KOPT-K1 (cell line): ENCODE measurements around the gene CNOT6L.
"Not testable (repeated sequence)": the region's sequence is repeated elsewhere in the genome, so short reads cannot be mapped to it uniquely, and the experiment has no call there.

ENCODE experiments used
- H3K27ac ChIP-seq: fragments of 200-600 bp; sonication (generic); 2 replicates; pipeline ENCODE4 v1.5.1; 2016; ENCODE audit warnings: antibody characterized with exemption, mild to moderate bottlenecking, low read depth, low read length; ENCODE audit not compliant: poor library complexity, severe bottlenecking
- H3K36me3 ChIP-seq: fragments of 200-600 bp; sonication (generic); 2 replicates; pipeline ENCODE4 v1.5.1; 2017; ENCODE audit warnings: antibody characterized with exemption, mild to moderate bottlenecking, low read length, moderate library complexity; ENCODE audit not compliant: insufficient read depth
- H3K9me3 ChIP-seq: fragments of 200-600 bp; sonication (generic); 2 replicates; pipeline ENCODE4 v1.5.1; 2017; ENCODE audit warnings: antibody characterized with exemption, low read length, mild to moderate bottlenecking; ENCODE audit not compliant: insufficient read depth, poor library complexity, severe bottlenecking

Gene CNOT6L

GRCh38 chr4:77818602-77819403 lies at the start of gene CNOT6L:
Gene CNOT6L (minus strand): TSS chr4:77819368. CDS start chr4:77819308, 60 bp downstream.
- H3K9me3 ChIP-seq, result no peaks in the 10 kb centered on the region
- H3K27ac ChIP-seq, result peak within 1 kb of the TSS; percentile 85
- no peaks in the 10 kb centered on the region for H3K36me3 ChIP-seq

- no peaks in the 10 kb centered on the region for H3K9me3 ChIP-seq
Observed at GRCh38 chr4:77865259-77865658, 46.1 kb upstream of the CNOT6L start.

GRCh38 chr4:77863341-77863740 lies 44.2 kb upstream of the CNOT6L start:
- H3K9me3 ChIP-seq, result not testable (repeated sequence)
- Histone ChIP-seq H3K27ac (peak overlapping the region; percentile 89), H3K36me3 (peaks cover 22% of the 10 kb centered on the region)

More at GRCh38 chr4:77865259-77865658, 46.1 kb upstream of the CNOT6L start:
- H3K27ac ChIP-seq, result no peak overlapping the region
- H3K36me3 ChIP-seq, result peaks cover 36% of the 10 kb centered on the region

GRCh38 chr4:77862478-77863216 lies 43.5 kb upstream of the CNOT6L start, which contains the start of gene MRPL1:
Gene MRPL1 (plus strand): TSS chr4:77862830. CDS start chr4:77862849, 19 bp downstream.
- Histone ChIP-seq H3K36me3 (peaks cover 20% of the 10 kb centered on the region), H3K27ac (peak within 1 kb of the TSS; percentile 89), H3K9me3 (no peaks in the 10 kb centered on the region)

- peak overlapping the region; percentile 89 for H3K27ac ChIP-seq
- no peaks in the 10 kb centered on the region for H3K9me3 ChIP-seq
Observed at GRCh38 chr4:77861495-77861894, 42.3 kb upstream of the CNOT6L start.

GRCh38 chr4:77859256-77859655 lies 40.1 kb upstream of the CNOT6L start:
- Histone ChIP-seq H3K36me3 (no peaks in the 10 kb centered on the region), H3K27ac (no peak overlapping the region), H3K9me3 (no peaks in the 10 kb centered on the region)

More at GRCh38 chr4:77861495-77861894, 42.3 kb upstream of the CNOT6L start:
- H3K36me3 ChIP-seq, result peaks cover 12% of the 10 kb centered on the region

GRCh38 chr4:77856152-77856551 lies 37.0 kb upstream of the CNOT6L start:
- no peak overlapping the region for H3K27ac ChIP-seq
- no peaks in the 10 kb centered on the region for H3K9me3 ChIP-seq
- no peaks in the 10 kb centered on the region for H3K36me3 ChIP-seq

GRCh38 chr4:77854431-77855111 lies 35.4 kb upstream of the CNOT6L start:
- H3K36me3 ChIP-seq, result no peaks in the 10 kb centered on the region
- peak overlapping the region; percentile 89 for H3K27ac ChIP-seq
- no peaks in the 10 kb centered on the region for H3K9me3 ChIP-seq

- no peaks in the 10 kb centered on the region for H3K9me3 ChIP-seq
- H3K27ac ChIP-seq, result peak overlapping the region; percentile 89
Observed at GRCh38 chr4:77852892-77853495, 33.8 kb upstream of the CNOT6L start.

GRCh38 chr4:77849278-77849965 lies 30.3 kb upstream of the CNOT6L start:
- no peak overlapping the region for H3K27ac ChIP-seq
- no peaks in the 10 kb centered on the region for H3K9me3 ChIP-seq
- H3K36me3 ChIP-seq, result no peaks in the 10 kb centered on the region

More at GRCh38 chr4:77852892-77853495, 33.8 kb upstream of the CNOT6L start:
- no peaks in the 10 kb centered on the region for H3K36me3 ChIP-seq

GRCh38 chr4:77848508-77848907 lies 29.3 kb upstream of the CNOT6L start:
- H3K9me3 ChIP-seq, result no peaks in the 10 kb centered on the region
- H3K27ac ChIP-seq, result no peak overlapping the region
- no peaks in the 10 kb centered on the region for H3K36me3 ChIP-seq

- Histone ChIP-seq H3K27ac (no peak overlapping the region), H3K9me3 (no peaks in the 10 kb centered on the region), H3K36me3 (no peaks in the 10 kb centered on the region)
Observed at GRCh38 chr4:77845929-77846328, 26.8 kb upstream of the CNOT6L start.

- Histone ChIP-seq H3K27ac (no peak overlapping the region), H3K36me3 (no peaks in the 10 kb centered on the region), H3K9me3 (no peaks in the 10 kb centered on the region)
Observed at GRCh38 chr4:77845400-77845799, 26.2 kb upstream of the CNOT6L start.

- H3K9me3 ChIP-seq, result no peaks in the 10 kb centered on the region
- H3K36me3 ChIP-seq, result no peaks in the 10 kb centered on the region
- H3K27ac ChIP-seq, result no peak overlapping the region
Observed at GRCh38 chr4:77844363-77844762, 25.2 kb upstream of the CNOT6L start.
